HG03378 (cell line): ENCODE measurements around the gene RNF103.
A peak's percentile ranks its signal among the peaks of the same experiment; 100 is the strongest.

Experiments used
- ATAC-seq: cut with Tn5 transposase; IDR thresholded peaks from one replicate; pipeline ENCODE4 v1.9.1; 2021; ENCODE audit warnings: mild to moderate bottlenecking, moderate library complexity; ENCODE audit not compliant: unreplicated experiment

The RNF103 gene

DNA sequence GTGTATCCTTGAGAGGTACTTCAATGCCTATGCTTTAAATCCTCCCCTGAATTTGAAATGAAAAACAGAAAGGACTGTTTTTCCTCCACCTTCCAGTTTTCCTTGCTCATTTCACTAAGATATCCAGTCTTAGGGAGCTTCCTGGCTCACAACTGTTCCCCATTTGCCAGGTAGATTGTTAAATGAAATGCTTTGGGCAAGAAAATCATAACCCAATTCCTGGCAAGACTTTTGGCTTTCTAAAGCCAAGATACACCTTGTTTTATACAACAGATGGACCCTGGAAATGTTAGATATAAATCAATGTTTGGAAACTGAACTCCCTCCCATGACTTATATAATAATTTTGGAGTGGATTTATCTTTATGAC is 56.9 kb downstream of the RNF103 start:
- no peak for ATAC-seq

DNA sequence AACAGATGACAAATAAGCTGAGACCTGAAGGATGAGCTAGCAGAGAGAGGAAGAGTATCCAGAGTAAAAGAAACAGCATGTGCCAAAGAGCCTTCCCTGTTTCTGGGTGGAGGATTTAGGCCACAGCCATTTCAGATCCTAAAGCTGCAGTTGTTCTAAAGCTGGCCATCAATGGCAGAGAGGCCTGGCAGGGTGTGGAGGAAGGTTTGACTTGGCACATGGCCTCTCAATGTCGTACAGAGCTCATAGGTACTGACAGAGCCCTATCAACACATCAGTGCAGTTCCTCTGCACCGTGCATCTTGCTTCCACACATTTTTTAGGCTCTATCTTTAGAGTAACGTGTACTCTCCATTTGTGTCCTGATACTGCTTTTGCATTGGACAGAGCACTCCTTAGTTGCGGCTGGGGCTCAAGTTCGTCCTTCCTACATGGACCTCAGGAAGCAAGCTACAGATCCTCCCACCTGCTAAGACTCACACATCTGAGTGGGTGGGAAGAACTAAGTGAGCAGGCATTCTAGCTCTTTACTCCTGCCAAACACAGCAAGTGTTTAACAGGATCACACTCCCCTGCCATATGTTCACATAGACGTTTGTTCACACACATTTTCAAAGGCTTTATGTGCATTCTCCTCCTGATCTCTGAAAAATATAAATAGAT is 57.4 kb downstream of the RNF103 start:
- ATAC-seq = no peak

DNA sequence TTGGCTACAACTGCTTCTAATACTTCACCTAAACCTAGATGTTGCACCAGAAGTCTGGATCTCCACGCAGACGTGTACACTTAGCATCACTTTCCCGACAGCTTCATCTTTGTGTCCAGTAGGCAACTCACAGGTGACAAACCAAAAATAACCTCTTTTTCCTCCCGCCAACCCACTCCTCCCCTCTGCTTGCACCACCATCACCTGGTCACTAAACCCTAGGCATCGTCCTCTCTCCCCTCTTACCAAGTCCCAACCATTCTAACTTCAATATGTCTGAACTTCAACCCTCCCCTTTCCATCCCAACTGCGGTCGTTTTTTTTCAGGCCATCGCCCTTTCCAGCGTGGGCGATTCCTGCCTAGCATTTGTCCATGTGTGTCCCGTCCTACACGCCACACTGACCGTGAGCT is 60.0 kb downstream of the RNF103 start:
- ATAC-seq = no peak

DNA sequence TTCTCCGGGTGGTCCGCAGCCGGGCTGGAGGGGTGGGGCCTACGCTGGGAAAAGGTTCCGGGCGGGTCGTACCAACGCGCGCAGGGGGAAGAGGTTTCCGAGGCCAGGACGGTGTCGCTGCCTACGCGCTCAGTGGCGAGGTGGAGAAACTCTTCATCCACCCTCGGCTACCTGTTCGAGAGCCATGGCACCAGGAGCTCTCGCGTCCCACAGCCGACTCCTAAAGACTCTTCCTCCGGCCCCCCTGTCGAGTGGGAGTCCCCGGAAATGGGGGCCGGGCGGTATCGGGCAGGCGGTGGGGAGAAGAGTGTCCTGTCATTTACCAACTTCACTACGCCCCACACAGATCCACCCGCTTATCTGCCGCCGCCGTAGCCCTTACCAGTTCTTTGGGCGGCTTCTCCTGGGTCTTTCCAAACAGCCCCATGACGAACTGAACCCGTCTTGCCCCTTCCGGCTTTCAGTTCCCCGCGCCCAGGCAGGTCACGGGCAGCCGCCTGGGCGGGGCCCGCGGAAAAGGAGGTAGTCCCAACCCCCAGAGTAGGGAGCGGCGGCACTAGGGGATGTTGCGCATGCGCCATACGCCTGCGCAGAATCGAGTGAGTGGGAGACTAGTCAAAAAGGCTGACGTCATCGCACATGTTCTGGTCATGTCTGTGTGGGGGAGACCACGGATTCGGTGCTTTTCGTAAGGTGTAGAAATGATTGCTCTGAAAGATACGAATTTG is 60.6 kb downstream of the RNF103 start, which contains the start of gene CHMP3:
Gene CHMP3 (minus strand): TSS at position 522 of the 728 bp plus-strand sequence. CDS start 95 bp downstream, at position 427.
- peak; percentile 80 for ATAC-seq

DNA sequence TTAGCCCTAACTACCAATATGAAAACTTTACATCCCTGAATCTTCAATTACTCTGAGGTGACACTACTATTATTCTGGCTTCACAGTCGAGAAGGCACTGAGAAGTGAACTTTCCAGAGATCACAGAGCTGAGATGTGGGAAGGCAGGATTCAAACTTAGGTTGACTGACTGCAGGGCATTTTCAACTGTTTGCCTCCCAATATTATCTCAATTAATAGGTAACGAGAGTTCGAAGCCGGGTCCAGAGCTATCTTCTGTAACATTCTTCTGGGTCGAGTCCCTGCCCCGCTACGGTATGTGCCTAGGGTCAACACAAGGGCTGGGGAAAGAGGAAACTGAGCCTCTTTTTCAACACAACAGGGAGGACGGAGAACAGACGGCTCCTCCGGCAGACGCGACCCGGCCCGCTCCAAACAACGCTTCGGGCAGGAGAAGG is 61.2 kb downstream of the RNF103 start:
- ATAC-seq = peak; percentile 9

DNA sequence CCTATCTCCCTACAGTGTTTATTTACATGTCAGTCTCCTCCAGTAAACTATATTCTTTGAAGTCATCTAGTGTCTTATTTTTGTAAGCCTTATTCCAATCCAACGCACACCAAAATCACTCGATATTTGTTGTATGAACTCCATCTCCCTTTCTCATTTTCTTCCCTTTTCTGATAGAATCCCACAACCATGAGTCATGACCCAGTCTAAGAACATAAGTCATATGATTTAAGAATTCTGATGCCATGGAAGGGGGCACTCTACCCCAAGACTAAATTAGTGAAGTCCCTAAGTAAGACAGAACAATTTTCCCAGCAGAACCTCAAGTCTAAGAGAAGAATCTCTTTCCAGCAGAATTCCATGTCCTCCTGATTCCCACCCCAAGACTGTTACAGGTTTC is 65.8 kb downstream of the RNF103 start:
- no peak for ATAC-seq

DNA sequence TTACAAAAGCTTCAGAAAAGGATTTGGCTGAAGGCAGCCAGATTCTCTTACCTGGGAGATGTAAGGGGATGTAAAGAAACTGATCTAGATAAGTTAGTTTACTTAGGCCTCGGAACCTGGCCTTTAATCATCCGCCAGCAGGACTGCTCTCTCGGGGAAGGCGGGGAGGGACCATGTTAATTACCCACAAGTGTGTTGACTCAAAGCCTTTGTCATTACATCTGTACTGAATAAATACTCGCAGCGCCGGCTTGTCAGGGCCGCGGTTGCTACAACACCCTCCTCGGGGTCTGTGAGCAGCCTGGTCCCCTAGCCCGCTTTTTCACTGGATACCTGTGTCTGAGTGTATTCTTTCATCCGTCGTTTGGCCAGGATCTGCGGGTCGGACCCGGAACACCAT is 67.2 kb downstream of the RNF103 start:
- no peak for ATAC-seq
